ENCODE results near the gene HIVEP2. TPM values are rescaled to one million over a fixed set of nuclear protein-coding genes. Genes with fewer than 3 reads are reported as not detected.

HIVEP2 gene
- total RNA-seq, 1 donor from 2014 or later: 13.2 TPM

GRCh38 chr6:142750998-142751397, 194.0 kb downstream of the HIVEP2 start:
- no peak for DNase-seq (ENCODE audit: low spot score)

GRCh38 chr6:142749556-142749955, 195.4 kb downstream of the HIVEP2 start:
- DNase-seq (ENCODE audit: low spot score): no peak

- no peak for DNase-seq (ENCODE audit: low spot score)
Measured at GRCh38 chr6:142746524-142746923, 198.5 kb downstream of the HIVEP2 start.

GRCh38 chr6:142744836-142745235, 200.1 kb downstream of the HIVEP2 start:
- DNase-seq (ENCODE audit: low spot score): no peak

- no peak for DNase-seq (ENCODE audit: low spot score)
Measured at GRCh38 chr6:142740449-142740848, 204.5 kb downstream of the HIVEP2 start.

- no peak for DNase-seq (ENCODE audit: low spot score)
Measured at GRCh38 chr6:142738731-142739130, 206.2 kb downstream of the HIVEP2 start.

- DNase-seq (ENCODE audit: low spot score): no peak
Measured at GRCh38 chr6:142738035-142738396, 207.0 kb downstream of the HIVEP2 start.

- no peak for DNase-seq (ENCODE audit: low spot score)
Measured at GRCh38 chr6:142737368-142738034, 207.5 kb downstream of the HIVEP2 start.

GRCh38 chr6:142735204-142735603, 209.8 kb downstream of the HIVEP2 start:
- DNase-seq (ENCODE audit: low spot score): no peak

GRCh38 chr6:142732790-142733189, 212.2 kb downstream of the HIVEP2 start:
- DNase-seq (ENCODE audit: low spot score): no peak

GRCh38 chr6:142731611-142732010, 213.4 kb downstream of the HIVEP2 start:
- DNase-seq (ENCODE audit: low spot score): no peak

- no peak for DNase-seq (ENCODE audit: low spot score)
Measured at GRCh38 chr6:142729618-142730017, 215.4 kb downstream of the HIVEP2 start.

GRCh38 chr6:142728910-142729481, 216.0 kb downstream of the HIVEP2 start:
- DNase-seq (ENCODE audit: low spot score): no peak

GRCh38 chr6:142728364-142728763, 216.6 kb downstream of the HIVEP2 start:
- no peak for DNase-seq (ENCODE audit: low spot score)

- DNase-seq (ENCODE audit: low spot score): no peak
Measured at GRCh38 chr6:142726616-142727015, 218.4 kb downstream of the HIVEP2 start.

GRCh38 chr6:142725024-142725770, 219.8 kb downstream of the HIVEP2 start:
- no peak for DNase-seq (ENCODE audit: low spot score)

- no peak for DNase-seq (ENCODE audit: low spot score)
Measured at GRCh38 chr6:142722841-142723240, 222.1 kb downstream of the HIVEP2 start.

- DNase-seq (ENCODE audit: low spot score): no peak
Measured at GRCh38 chr6:142722012-142722411, 223.0 kb downstream of the HIVEP2 start.

- no peak for DNase-seq (ENCODE audit: low spot score)
Measured at GRCh38 chr6:142721215-142721920, 223.6 kb downstream of the HIVEP2 start.

GRCh38 chr6:142718667-142719191, 226.2 kb downstream of the HIVEP2 start:
- no peak for DNase-seq (ENCODE audit: low spot score)

GRCh38 chr6:142716097-142716496, 228.9 kb downstream of the HIVEP2 start:
- DNase-seq (ENCODE audit: low spot score): no peak

All from mesenteric fat pad (tissue), 1 donor.